ENCODE results near the gene ADAMTS15. TPM values are rescaled to one million over a fixed set of nuclear protein-coding genes. Genes with fewer than 3 reads are reported as not detected.

Gene ADAMTS15
- total and polyA plus RNA-seq, 2 donors (not counting 1 experiment from before 2014, with no cell fraction given), result not detected

GRCh38 chr11:130439160-130439519, 9.3 kb upstream of the ADAMTS15 start:
- CTCF ChIA-PET, result no interaction called here
- Histone ChIP-seq H2AFZ (ENCODE audit: insufficient read depth, low read depth, low read length, poor library complexity, severe bottlenecking) (no peak overlapping the region), H3K79me2 (ENCODE audit: control insufficient read depth, insufficient read depth, low read length) (no peaks in the 10 kb centered on the region), H3K36me3 (replicated peaks in 1 of 2; ENCODE audit: control extremely low read depth in 1 of 2, control insufficient read depth in 1 of 2, extremely low read depth in 1 of 2, insufficient read depth in 2 of 2, low read length in 1 of 2) (no peaks in the 10 kb centered on the region), H3K4me2 (replicated peaks; ENCODE audit: low read depth, low read length, poor library complexity, severe bottlenecking) (no peak overlapping the region), H4K20me1 (ENCODE audit: control insufficient read depth, insufficient read depth, low read length, poor library complexity, severe bottlenecking) (no peaks in the 10 kb centered on the region), H3K4me1 (ENCODE audit: control insufficient read depth in 2 of 2, insufficient read depth in 2 of 2, low read length in 2 of 2) (peaks cover 4% of the 10 kb centered on the region in 2 donors), H3K9me3 (ENCODE audit: control extremely low read depth in 1 of 3, control insufficient read depth in 2 of 3, insufficient read depth in 1 of 3, low read length in 2 of 3) (no peaks in the 10 kb centered on the region), H3K4me3 (ENCODE audit: control extremely low read depth in 1 of 5, extremely low read depth in 1 of 5, insufficient read depth in 1 of 5, low read depth in 2 of 5, low read length in 4 of 5) (no peak overlapping the region), H3K27me3 (replicated peaks in 1 of 4; ENCODE audit: control extremely low read depth in 1 of 4, control insufficient read depth in 3 of 4, insufficient read depth in 4 of 4, low read length in 3 of 4) (no peaks in the 10 kb centered on the region), H3K27ac (ENCODE audit: low read length in 2 of 2) (no peak overlapping the region), H3K9ac (ENCODE audit: low read length) (no peak overlapping the region)
- H3K4me3 Mint-ChIP-seq, result no peak overlapping the region
- whole genome bisulfite sequencing (ENCODE audit: insufficient coverage), result 39% methylated on average over 3 of the region's 4 CpGs
- peaks cover 2% of the 10 kb centered on the region for H3K4me1 Mint-ChIP-seq
- POLR2A ChIA-PET, result no interaction called here
- no peak for TF ChIP-seq CTCF (IDR thresholded peaks at IDR 0.05)
- TF ChIP-seq EZH2 (IDR thresholded peaks at IDR 0.05; ENCODE audit: borderline replicate concordance, insufficient read depth, low read depth, low read length, poor library complexity, severe bottlenecking), result no peak
- ATAC-seq (ENCODE audit: low read depth) (no peak), DNase-seq (no peak)
- H3K27me3 Mint-ChIP-seq, result peaks cover 48% of the 10 kb centered on the region
- H3K9me3 Mint-ChIP-seq (ENCODE audit: insufficient read depth), result no peaks in the 10 kb centered on the region
- no peak overlapping the region for H3K27ac Mint-ChIP-seq
- intact Hi-C loops (cut with micrococcal nuclease), result no loop called here

- WGBS (ENCODE audit: insufficient coverage), result 91% methylated on average over 3 of the region's 6 CpGs
- DNase-seq, result no peak
- Mint-ChIP-seq H3K4me1 (peaks cover 2% of the 10 kb centered on the region), H3K27me3 (peaks cover 53% of the 10 kb centered on the region), H3K9me3 (ENCODE audit: insufficient read depth) (no peaks in the 10 kb centered on the region), H3K27ac (no peak overlapping the region), H3K4me3 (no peak overlapping the region)
- H3K4me3 ChIP-seq (ENCODE audit: control extremely low read depth in 1 of 5, extremely low read depth in 1 of 5, insufficient read depth in 1 of 5, low read depth in 2 of 5, low read length in 4 of 5), result no peak overlapping the region
- H4K20me1 ChIP-seq (ENCODE audit: control insufficient read depth, insufficient read depth, low read length, poor library complexity, severe bottlenecking), result no peaks in the 10 kb centered on the region
- H3K79me2 ChIP-seq (ENCODE audit: control insufficient read depth, insufficient read depth, low read length), result no peaks in the 10 kb centered on the region
- no peak overlapping the region for H3K9ac ChIP-seq (ENCODE audit: low read length)
- H3K4me1 ChIP-seq (ENCODE audit: control insufficient read depth in 2 of 2, insufficient read depth in 2 of 2, low read length in 2 of 2), result peaks cover 4% of the 10 kb centered on the region in 2 donors
- no peak overlapping the region for H3K4me2 ChIP-seq (replicated peaks; ENCODE audit: low read depth, low read length, poor library complexity, severe bottlenecking)
- no peak for ATAC-seq (ENCODE audit: low read depth)
- ChIA-PET CTCF (no interaction called here), POLR2A (no interaction called here)
- no peaks in the 10 kb centered on the region for H3K27me3 ChIP-seq (replicated peaks in 1 of 4; ENCODE audit: control extremely low read depth in 1 of 4, control insufficient read depth in 3 of 4, insufficient read depth in 4 of 4, low read length in 3 of 4)
- intact Hi-C loops (cut with micrococcal nuclease), result no loop called here
- no peak overlapping the region for H3K27ac ChIP-seq (ENCODE audit: low read length in 2 of 2)
- TF ChIP-seq CTCF (IDR thresholded peaks at IDR 0.05), result no peak
- no peak for TF ChIP-seq EZH2 (IDR thresholded peaks at IDR 0.05; ENCODE audit: borderline replicate concordance, insufficient read depth, low read depth, low read length, poor library complexity, severe bottlenecking)
- no peaks in the 10 kb centered on the region for H3K36me3 ChIP-seq (replicated peaks in 1 of 2; ENCODE audit: control extremely low read depth in 1 of 2, control insufficient read depth in 1 of 2, extremely low read depth in 1 of 2, insufficient read depth in 2 of 2, low read length in 1 of 2)
- no peaks in the 10 kb centered on the region for H3K9me3 ChIP-seq (ENCODE audit: control extremely low read depth in 1 of 3, control insufficient read depth in 2 of 3, insufficient read depth in 1 of 3, low read length in 2 of 3)
- no peak overlapping the region for H2AFZ ChIP-seq (ENCODE audit: insufficient read depth, low read depth, low read length, poor library complexity, severe bottlenecking)
Observed at GRCh38 chr11:130439876-130440275, 8.6 kb upstream of the ADAMTS15 start.

All from B cell (primary cell).